GM08714 (cell line): ENCODE results near the gene FAM120A.

ENCODE experiments used
- H3K4me3 ChIP-seq: fragments of 200-500 bp; sonication (Bioruptor generic); 2 replicates; pipeline ENCODE4 v1.5.1; 2014; ENCODE audit warnings: mild to moderate bottlenecking, low read length, inconsistent platforms
- ZNF274 ChIP-seq: IDR thresholded peaks from 2 replicates; pipeline ENCODE4 v1.6.1; 2012; ENCODE audit warnings: mild to moderate bottlenecking, low read depth, low read length

The FAM120A gene

DNA sequence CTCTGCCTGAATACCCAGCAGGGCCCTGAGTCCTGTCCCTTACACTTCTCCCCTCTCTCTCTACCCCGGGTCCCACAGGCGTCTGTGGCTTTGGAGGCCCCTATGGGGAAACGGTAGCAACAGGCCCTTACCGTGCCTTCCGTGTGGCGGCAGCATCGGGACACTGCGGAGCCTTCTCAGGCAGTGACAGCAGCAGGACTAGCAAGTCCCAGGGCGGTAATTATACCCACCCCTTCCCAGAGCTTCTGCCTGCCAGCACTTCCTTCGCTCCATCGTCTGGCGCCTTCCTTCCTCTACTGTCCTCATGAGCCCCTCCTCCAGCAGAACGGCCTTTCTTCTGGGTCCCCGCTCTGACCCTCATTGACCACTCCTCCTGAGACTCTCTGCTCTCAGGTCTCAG is 107.0 kb downstream of the FAM120A start:
- no peak for TF ChIP-seq ZNF274

DNA sequence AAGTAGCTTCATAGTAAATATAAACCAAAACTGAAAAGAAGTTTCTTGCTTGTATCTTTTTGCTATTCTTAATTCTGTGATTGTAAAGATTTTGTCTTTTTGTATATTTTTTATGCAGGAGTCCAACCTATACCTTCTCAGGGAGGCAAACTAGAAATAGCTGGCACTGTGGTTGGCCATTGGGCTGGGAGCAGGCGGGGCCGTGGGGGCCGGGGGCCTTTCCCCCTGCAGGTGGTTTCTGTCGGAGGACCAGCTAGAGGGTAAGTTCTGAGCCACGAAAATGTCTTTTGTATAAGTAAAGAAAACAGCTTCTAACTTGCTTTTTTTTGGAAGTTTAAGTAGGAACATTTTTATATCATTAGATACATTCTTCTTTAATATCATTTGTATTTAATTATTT is 109.5 kb downstream of the FAM120A start:
- no peak overlapping the region for H3K4me3 ChIP-seq
- no peak for TF ChIP-seq ZNF274

More for the DNA sequence above, 107.0 kb downstream of the FAM120A start:
- H3K4me3 ChIP-seq, result no peak overlapping the region

DNA sequence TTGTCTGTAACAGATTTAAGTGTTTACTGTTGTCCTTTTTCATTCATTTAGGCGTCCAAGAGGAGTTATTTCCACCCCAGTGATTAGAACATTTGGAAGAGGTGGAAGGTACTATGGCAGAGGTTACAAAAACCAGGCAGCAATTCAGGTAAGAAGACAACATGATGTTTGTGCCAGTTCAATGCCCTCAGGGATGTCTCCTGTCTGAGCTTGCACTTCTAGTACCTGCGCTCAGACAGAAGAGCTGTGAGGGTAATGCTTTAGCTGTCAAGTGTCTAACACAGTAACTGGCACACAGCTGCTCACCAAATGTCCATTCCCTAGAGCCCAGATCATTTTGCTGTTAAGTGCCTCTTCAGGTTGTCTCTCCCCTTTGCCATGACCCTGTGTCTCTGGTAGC is 110.7 kb downstream of the FAM120A start:
- no peak for TF ChIP-seq ZNF274

DNA sequence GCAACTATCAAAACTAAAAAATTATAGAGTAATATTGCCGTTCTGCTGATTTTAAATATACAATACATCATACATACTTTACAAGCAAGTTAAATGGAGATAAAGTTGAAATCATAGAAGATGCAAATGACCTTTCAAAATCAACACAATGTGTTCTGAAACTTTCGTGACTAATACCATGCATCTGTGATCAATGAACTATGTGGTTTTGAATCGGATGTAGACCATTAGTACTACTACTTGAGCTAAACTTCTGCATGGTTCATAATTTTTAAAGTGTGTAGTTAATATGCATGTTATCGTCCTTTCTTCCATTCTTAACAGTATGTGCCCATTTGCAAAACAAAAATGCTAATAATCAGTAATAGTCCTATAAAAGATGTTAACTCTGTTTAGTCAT is 113.6 kb downstream of the FAM120A start:
- TF ChIP-seq ZNF274, result no peak
- no peak overlapping the region for H3K4me3 ChIP-seq

More for the DNA sequence above, 110.7 kb downstream of the FAM120A start:
- H3K4me3 ChIP-seq, result no peak overlapping the region

DNA sequence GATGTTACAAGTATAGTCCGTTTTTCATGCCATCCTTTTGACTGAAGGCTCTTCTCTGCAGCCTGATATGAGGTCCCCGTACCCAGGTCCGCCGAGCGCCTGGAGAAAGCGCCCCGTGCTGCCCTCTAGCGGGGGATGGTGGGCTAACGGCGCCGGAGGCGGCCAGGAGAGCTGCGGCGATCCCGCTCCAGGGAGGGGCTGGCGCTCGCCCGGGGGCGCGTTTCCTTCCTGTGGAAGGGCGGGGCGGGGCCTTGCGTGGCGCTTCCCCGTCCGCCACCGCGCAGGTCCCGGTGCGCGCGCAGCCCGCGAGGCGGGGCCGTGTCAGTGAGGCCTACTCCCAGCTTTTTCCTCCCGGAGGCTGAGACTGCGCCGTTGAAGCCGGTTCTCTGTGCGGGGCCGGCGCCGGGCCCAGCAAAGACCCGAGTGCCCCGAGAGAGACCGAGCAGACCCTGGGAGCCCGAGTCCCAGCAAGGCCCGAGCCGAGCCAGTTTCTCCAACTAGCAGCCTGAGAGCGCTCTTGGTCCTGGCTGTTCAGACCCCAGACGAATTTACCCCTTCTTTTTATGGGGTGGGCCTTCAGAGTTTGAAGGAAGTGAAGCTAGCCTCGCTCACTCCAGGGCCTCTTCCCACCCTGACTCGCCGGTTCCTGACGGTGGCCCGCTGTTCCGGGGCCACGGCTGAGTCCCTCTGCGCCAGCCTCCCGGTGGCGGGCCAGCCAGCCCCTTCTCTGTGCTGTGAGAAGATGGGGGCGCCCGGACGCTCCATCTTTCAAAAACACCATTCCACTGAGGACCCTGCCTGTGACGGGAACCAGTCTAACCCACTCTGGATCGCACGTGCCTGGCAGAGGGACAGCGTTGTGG is 115.2 kb downstream of the FAM120A start:
- no peak for TF ChIP-seq ZNF274
- H3K4me3 ChIP-seq, result peak overlapping the region; percentile 60; the same call in 1 of the 2 replicates

GRCh38 chr9:93567271-93567959 is 115.9 kb downstream of the FAM120A start:
- peak overlapping the region; percentile 60; the same call in 1 of the 2 replicates for H3K4me3 ChIP-seq
- no peak for TF ChIP-seq ZNF274

GRCh38 chr9:93568169-93568568 is 116.7 kb downstream of the FAM120A start:
- no peak overlapping the region for H3K4me3 ChIP-seq
- TF ChIP-seq ZNF274, result no peak

- H3K4me3 ChIP-seq, result no peak overlapping the region
- TF ChIP-seq ZNF274, result no peak
Measured at GRCh38 chr9:93569621-93570174, 118.2 kb downstream of the FAM120A start.

GRCh38 chr9:93572221-93572620 is 120.7 kb downstream of the FAM120A start:
- no peak for TF ChIP-seq ZNF274
- H3K4me3 ChIP-seq, result no peak overlapping the region

GRCh38 chr9:93572636-93573515 is 121.4 kb downstream of the FAM120A start:
- TF ChIP-seq ZNF274, result no peak
- no peak overlapping the region for H3K4me3 ChIP-seq

DNA sequence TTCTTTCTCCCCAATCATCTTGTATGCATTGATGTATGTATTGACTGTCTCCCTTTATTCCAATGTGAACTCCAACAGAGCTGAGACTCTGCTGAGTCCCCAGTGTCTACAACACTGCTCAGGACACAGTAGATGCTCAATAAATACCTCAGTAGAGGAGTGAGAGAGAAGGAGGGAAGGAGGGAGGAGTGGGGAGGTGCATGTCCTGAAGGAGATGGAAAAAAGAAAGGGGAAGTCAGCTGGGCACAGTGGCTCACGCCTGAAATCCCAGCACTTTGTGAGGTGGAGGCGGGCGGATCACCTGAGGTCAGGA is 122.0 kb downstream of the FAM120A start:
- no peak for TF ChIP-seq ZNF274
- no peak overlapping the region for H3K4me3 ChIP-seq

DNA sequence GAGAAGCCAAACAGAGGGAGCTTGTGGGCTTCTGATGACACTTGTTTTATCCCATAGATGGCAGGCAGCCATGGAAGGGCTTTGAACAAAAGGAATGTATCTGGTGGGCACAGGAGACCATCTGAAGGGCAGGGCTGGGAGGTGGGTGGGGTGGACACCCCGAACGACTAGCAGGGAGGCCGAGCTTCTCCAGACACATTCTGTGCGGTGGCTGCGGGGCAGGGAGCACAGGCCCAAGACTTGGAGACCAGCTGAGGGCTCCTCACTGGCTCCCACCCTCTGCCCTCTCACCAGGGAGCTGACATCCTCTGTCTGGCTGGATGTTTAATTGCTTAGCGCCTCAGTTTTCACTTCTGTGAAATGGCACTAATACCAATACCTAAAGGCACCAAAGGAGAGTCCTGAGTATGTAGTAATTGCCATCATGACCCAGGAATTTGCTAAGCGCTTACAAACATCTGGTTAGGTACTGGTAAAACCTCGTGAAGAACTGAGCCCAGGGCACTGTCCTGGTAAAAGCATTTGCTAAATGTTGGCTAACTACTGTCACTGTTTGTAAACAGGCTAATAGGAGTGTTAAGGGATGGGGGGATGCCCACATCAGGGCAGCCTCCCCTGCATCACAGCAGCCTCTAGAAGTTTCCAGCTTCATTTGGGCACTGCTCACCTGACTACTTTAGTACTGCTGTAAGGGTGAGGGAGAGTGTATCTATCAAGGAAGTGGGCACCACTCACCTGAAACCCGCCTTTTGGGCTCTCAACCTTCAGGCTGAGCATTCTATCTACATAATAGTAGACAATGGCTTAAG is 122.8 kb downstream of the FAM120A start:
- TF ChIP-seq ZNF274, result no peak
- H3K4me3 ChIP-seq, result no peak overlapping the region
